Smooth muscle cell of bladder (primary cell): ENCODE data around the gene HMGB1. TPM values are rescaled to one million over a fixed set of nuclear protein-coding genes. Genes with fewer than 3 reads are reported as not detected.

ENCODE experiments used
- total RNA-seq: library from RNA; depleted of rRNA; stranded (reverse); fragments of >200 nt; gene quantifications from 2 replicates; pipeline ENCODE4 v1.2.3, GENCODE V29; 2014

The HMGB1 gene
- total RNA-seq: 130 and 141 TPM in 2 replicates

GRCh38 chr13:30465593-30466357 lies at the start of gene HMGB1:
HMGB1 (minus strand) TSS chr13:30465936; CDS start chr13:30463680, 2,256 bp downstream.

GRCh38 chr13:30422054-30422839 lies 43.5 kb downstream of the HMGB1 start, which contains the start of gene UBE2L5:
UBE2L5 (plus strand) TSS chr13:30422493; CDS start chr13:30427991, 5,498 bp downstream.

Other genes with a start within 250 kb of the HMGB1 start
- gene KATNAL1, start 158.4 kb downstream of the HMGB1 start, total RNA-seq: 11.4 and 14.8 TPM in 2 replicates
- 0.09 TPM in 1 of 2 replicates, not detected in the other for gene UBE2L5, start 43.4 kb downstream of the HMGB1 start, total RNA-seq
- gene USPL1, start 152.0 kb upstream of the HMGB1 start, total RNA-seq: 11.7 and 11.8 TPM in 2 replicates